Measurements from ENCODE around the gene PBX3. TPM values are rescaled to one million over a fixed set of nuclear protein-coding genes. Genes with fewer than 3 reads are reported as not detected.

Gene PBX3
- total and polyA plus RNA-seq, 2 of the 13 experiments (the other 11 are each of a cell fraction or from before 2014, with no cell fraction given), result 6.0 to 11.2 TPM

GRCh38 chr9:125749951-125750626 is 2.9 kb downstream of the PBX3 start (continued):
- TF ChIP-seq FOXA1 (IDR thresholded peaks at IDR 0.05) (no peak), FOXA1 (CRISPR knock-in tag; IDR thresholded peaks at IDR 0.05) (peak; percentile 64), CEBPG (CRISPR knock-in tag; IDR thresholded peaks at IDR 0.05) (peak; percentile 47; the same call in 1 of the 2 replicates), SAP130 (CRISPR knock-in tag; IDR thresholded peaks at IDR 0.05; ENCODE audit: low read depth) (peak; percentile 47; the same call in 1 of the 2 replicates), THAP9 (CRISPR knock-in tag; IDR thresholded peaks at IDR 0.05; ENCODE audit: borderline replicate concordance) (no peak), MED13 (CRISPR knock-in tag; IDR thresholded peaks at IDR 0.05) (no peak), HDAC2 (CRISPR knock-in tag; IDR thresholded peaks at IDR 0.05) (0 out of 2 replicates have a peak, but pooled peaks have one; percentile 14), ISL2 (CRISPR knock-in tag; IDR thresholded peaks at IDR 0.05) (peak; percentile 54; the same call in 1 of the 2 replicates), NPAS2 (CRISPR knock-in tag; IDR thresholded peaks at IDR 0.05; ENCODE audit: borderline replicate concordance) (no peak), NR2F6 (IDR thresholded peaks at IDR 0.05) (peak; percentile 79), NR2F6 (CRISPR knock-in tag; IDR thresholded peaks at IDR 0.05) (peak; percentile 58; the same call in 1 of the 2 replicates), BCL6 (CRISPR knock-in tag; IDR thresholded peaks at IDR 0.05) (peak; percentile 59), YEATS4 (CRISPR knock-in tag; IDR thresholded peaks at IDR 0.05; ENCODE audit: borderline replicate concordance) (no peak), HNRNPUL1 (IDR thresholded peaks at IDR 0.05; ENCODE audit: low read depth, low read length) (no peak), ARID5B (CRISPR knock-in tag; IDR thresholded peaks at IDR 0.05) (peak; percentile 48), ZNF510 (CRISPR knock-in tag; IDR thresholded peaks at IDR 0.05; ENCODE audit: low read depth) (no peak), PITX1 (CRISPR knock-in tag; IDR thresholded peaks at IDR 0.05) (peak; percentile 86)

Measured in HepG2 (cell line).